Esophagus muscularis mucosa (tissue), 3 donors: ENCODE measurements around the gene BICD1.
A peak's percentile ranks its signal among the peaks of the same experiment; 100 is the strongest.

Source experiments
- CTCF ChIP-seq, 3 experiments: fragments of 200-600 bp in 2 of 3; fragments of 450-650 bp in 1 of 3; sonication (generic) in 2 of 3; IDR thresholded peaks; one replicate each; pipeline ENCODE4 v1.5.1; 2017 to 2019; ENCODE audit warnings: antibody characterized with exemption in 3 of 3, mild to moderate bottlenecking in 2 of 3, moderate library complexity in 1 of 3
- POLR2AphosphoS5 ChIP-seq, 2 donors: sonication (generic); formaldehyde crosslinking; IDR thresholded peaks; one replicate each; pipeline ENCODE4 v1.6.1; 2017; ENCODE audit warnings: antibody characterized with exemption in 2 of 2

- no peak for TF ChIP-seq CTCF (IDR thresholded peaks at IDR 0.05)
- TF ChIP-seq POLR2AphosphoS5 (IDR thresholded peaks at IDR 0.05): peak; percentile 79 to 82
Measured at GRCh38 chr12:32115404-32116104, 8.9 kb downstream of the BICD1 start.
